ENCODE data around the gene POM121C.
"Not testable (repeated sequence)": the region's sequence is repeated elsewhere in the genome, so short reads cannot be mapped to it uniquely, and the experiment has no call there.

The POM121C gene

GRCh38 chr7:75414708-75415427 is 71.2 kb downstream of the POM121C start:
- not testable (repeated sequence) for DNase-seq (ENCODE audit: low read depth); H3K4me3 ChIP-seq (ENCODE audit: low read depth, low read length)

GRCh38 chr7:75414204-75414603 is 71.9 kb downstream of the POM121C start:
- not testable (repeated sequence) for DNase-seq (ENCODE audit: low read depth); H3K4me3 ChIP-seq (ENCODE audit: low read depth, low read length)

- not testable (repeated sequence) for H3K4me3 ChIP-seq (ENCODE audit: low read depth, low read length); DNase-seq (ENCODE audit: low read depth)
Observed at GRCh38 chr7:75410823-75411173, 75.3 kb downstream of the POM121C start.

DNA sequence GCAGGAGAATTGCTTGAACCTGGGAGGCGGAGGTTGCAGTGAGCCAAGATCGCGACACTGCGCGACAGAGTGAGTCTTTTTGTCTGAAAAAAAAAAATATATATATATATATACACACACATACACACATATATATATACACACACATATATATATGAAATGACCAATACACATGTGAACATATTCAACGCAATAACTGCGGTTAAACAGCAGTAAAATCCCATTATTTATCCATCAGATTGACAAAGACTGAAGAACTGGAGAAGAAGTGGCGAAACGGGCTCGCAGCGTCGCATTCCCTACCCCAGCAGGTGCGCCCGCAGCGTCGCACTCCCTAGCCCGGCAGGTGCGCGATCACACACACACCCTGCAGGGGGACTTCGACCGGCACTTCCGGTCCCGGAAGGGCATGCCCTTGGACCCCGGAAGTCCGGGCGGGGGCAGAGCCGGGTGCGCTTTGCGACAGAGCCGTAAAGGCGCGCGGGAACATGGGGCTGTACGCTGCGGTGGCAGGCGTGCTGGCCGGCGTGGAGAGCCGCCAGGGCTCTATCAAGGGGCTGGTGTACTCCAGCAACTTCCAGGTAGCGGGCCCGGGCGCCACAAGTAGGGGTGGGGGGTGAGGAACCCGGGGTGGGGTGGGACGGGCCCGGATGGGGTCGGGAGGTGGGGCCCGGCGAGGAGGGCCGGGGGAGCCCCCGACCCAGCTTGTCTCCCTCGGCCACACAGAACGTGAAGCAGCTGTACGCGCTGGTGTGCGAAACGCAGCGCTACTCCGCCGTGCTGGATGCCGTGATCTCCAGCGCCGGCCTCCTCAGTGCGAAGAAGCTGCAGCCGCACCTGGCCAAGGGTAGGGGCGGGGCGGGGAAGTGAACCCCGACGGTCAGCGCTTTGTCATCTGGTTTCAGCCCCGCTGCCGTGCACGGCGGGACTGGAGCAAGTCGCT is 75.9 kb downstream of the POM121C start:
- DNase-seq (ENCODE audit: low read depth); H3K4me3 ChIP-seq (ENCODE audit: low read depth, low read length): not testable (repeated sequence)

GRCh38 chr7:75404663-75405062 is 81.4 kb downstream of the POM121C start:
- not testable (repeated sequence) for DNase-seq (ENCODE audit: low read depth); H3K4me3 ChIP-seq (ENCODE audit: low read depth, low read length)

- not testable (repeated sequence) for DNase-seq (ENCODE audit: low read depth); H3K4me3 ChIP-seq (ENCODE audit: low read depth, low read length)
Observed at GRCh38 chr7:75403455-75404443, 82.3 kb downstream of the POM121C start.

DNA sequence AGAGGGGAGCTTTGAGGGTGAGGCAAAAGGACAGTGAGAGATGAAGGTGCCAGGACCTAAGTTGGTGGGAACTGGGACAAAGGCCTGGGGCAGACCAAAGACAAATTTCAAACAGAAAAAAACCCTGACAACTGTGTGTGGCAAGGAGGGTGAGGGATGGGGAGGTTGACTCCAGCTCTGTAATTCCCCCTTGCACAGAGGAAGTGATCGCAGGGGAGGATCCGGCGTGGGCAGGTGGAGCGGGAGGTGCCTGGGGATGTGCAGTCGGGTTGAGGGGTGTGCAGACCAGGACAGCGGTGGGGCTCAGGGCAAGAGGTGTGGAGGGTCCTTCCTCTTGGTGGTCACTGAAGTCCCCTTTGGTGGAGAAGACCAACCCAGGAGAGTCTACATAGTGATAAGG is 85.5 kb downstream of the POM121C start:
- not testable (repeated sequence) for H3K4me3 ChIP-seq (ENCODE audit: low read depth, low read length); DNase-seq (ENCODE audit: low read depth)

GRCh38 chr7:75398771-75399700 is 87.1 kb downstream of the POM121C start:
- not testable (repeated sequence) for DNase-seq (ENCODE audit: low read depth); H3K4me3 ChIP-seq (ENCODE audit: low read depth, low read length)

GRCh38 chr7:75397865-75398264 is 88.2 kb downstream of the POM121C start:
- not testable (repeated sequence) for DNase-seq (ENCODE audit: low read depth); H3K4me3 ChIP-seq (ENCODE audit: low read depth, low read length)

GRCh38 chr7:75395329-75395728 is 90.8 kb downstream of the POM121C start, which contains the start of gene TRIM73:
TRIM73 (plus strand) TSS chr7:75395629; CDS start chr7:75398934, 3,305 bp downstream.
- not testable (repeated sequence) for DNase-seq (ENCODE audit: low read depth); H3K4me3 ChIP-seq (ENCODE audit: low read depth, low read length)

GRCh38 chr7:75393194-75393593 is 92.9 kb downstream of the POM121C start:
- not testable (repeated sequence) for H3K4me3 ChIP-seq (ENCODE audit: low read depth, low read length)

DNA sequence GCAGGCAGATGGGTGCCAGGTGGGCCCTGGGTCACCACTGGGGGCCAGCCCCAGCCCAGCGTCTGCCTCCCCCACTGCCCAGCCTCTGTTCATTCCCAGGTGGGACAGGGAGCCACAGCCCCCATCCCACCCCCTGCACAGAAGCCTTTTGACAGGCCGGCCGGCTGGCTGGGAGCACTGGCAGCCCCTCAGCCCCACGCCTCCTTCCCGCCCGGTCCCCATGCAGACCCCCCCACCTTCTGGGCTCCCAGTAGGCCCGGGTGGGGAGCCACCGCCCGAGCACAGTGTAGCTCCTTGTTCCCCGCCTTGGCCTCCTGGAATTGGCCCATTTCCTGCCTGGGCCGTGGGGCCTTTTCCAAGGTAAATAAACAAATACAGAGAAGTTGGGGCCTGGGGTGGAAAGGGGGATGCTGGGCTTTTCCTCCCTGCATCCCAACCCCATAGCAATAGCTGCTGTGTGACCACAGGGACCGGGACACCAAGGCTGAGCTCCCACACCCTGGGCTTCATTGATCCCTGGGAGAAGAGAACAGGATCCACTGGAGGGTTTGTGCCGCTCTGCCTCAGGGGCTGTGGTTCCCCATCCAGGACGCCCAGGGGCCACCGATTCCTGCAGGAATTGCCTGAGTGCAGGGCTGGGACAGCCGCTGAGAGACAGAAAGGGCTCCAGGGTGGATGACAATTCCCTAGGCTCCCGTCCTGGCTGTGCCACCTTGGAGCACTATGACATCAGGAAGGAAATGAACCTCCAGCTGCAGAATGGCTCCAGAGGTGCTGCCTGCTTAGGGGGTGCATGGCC is 111.4 kb downstream of the POM121C start:
- not testable (repeated sequence) for H3K4me3 ChIP-seq (ENCODE audit: low read depth, low read length); DNase-seq (ENCODE audit: low read depth)

More at GRCh38 chr7:75393194-75393593, 92.9 kb downstream of the POM121C start:
- not testable (repeated sequence) for DNase-seq (ENCODE audit: low read depth)

- not testable (repeated sequence) for H3K4me3 ChIP-seq (ENCODE audit: low read depth, low read length); DNase-seq (ENCODE audit: low read depth)
Observed at GRCh38 chr7:75374144-75374518, 112.0 kb downstream of the POM121C start.

DNA sequence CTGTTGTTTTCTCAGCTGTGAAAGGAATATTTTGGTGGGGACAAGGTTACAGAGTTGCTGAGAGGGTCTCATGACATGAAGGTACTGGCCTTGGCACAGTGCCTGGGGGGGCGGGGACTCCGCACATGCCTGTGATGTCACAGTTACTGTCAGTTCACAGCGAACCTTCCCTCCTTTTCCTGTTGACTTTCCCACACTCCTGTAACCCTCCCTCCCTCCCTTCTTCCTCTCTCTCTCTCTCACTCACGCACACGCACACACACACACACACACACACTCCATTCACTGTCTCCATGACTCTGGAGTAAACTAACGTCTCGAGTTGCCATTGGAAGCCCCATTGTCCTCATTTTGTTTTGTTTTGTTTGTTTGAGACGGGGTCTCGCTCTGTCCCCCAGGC is 118.8 kb downstream of the POM121C start:
- DNase-seq (ENCODE audit: low read depth); H3K4me3 ChIP-seq (ENCODE audit: low read depth, low read length): not testable (repeated sequence)
